GM18873 (cell line): ENCODE data around the gene NREP.
A peak's percentile ranks its signal among the peaks of the same experiment; 100 is the strongest.

Experiments used
- ATAC-seq: cut with Tn5 transposase; IDR thresholded peaks from one replicate; pipeline ENCODE4 v1.9.1; 2021; ENCODE audit warnings: mild to moderate bottlenecking, moderate library complexity, moderate number of reproducible peaks; ENCODE audit not compliant: unreplicated experiment, low FRiP score

Gene NREP

GRCh38 chr5:111765613-111766571 is 8.9 kb upstream of the NREP start:
- no peak for ATAC-seq

DNA sequence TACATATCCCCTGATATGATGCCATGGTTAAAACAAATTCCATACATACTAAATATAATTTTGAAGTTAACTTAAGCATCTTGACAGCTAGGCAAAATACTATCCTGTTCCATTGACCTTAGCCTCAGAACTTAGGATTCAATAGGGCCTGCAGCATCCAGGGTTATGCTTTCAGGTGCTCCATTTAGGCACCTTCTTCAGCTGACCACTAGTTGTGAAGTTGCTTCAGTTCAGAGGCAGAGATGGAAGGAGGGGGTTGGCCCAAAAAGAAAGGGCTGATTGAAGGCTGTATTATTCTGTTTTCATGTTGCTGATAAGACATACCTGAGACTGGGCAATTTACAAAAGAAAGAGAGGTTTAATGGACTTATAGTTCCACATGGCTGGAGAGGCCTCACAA is 7.0 kb upstream of the NREP start:
- no peak for ATAC-seq

DNA sequence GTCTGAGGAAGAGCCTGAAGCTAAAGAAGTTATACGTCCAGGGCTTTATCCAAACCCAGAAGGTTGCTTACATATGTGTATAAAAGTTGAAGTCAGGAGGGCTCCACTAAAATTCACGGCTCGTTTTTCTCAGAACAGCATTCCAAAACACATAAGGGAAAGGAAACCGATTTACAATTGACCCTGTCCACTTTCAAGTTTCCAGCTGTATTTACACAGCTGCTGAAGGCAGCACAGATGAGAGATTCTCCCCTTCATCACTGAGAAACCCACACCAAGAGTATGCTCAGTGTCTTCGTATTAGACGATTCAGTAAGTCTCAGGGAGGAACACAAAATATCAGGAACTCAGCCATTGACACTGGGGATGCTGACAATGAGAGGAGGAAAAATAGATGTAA is 5.9 kb upstream of the NREP start:
- no peak for ATAC-seq

GRCh38 chr5:111758284-111758628 is 1.3 kb upstream of the NREP start:
- ATAC-seq: no peak

GRCh38 chr5:111757355-111758283 is 625 bp upstream of the NREP start:
- ATAC-seq: peak; percentile 71

- ATAC-seq: no peak
Observed at GRCh38 chr5:111755942-111756381, 1.0 kb downstream of the NREP start.

- ATAC-seq: no peak
Observed at GRCh38 chr5:111755345-111755941, 1.6 kb downstream of the NREP start.

- ATAC-seq: no peak
Observed at GRCh38 chr5:111753884-111754589, 3.0 kb downstream of the NREP start.

DNA sequence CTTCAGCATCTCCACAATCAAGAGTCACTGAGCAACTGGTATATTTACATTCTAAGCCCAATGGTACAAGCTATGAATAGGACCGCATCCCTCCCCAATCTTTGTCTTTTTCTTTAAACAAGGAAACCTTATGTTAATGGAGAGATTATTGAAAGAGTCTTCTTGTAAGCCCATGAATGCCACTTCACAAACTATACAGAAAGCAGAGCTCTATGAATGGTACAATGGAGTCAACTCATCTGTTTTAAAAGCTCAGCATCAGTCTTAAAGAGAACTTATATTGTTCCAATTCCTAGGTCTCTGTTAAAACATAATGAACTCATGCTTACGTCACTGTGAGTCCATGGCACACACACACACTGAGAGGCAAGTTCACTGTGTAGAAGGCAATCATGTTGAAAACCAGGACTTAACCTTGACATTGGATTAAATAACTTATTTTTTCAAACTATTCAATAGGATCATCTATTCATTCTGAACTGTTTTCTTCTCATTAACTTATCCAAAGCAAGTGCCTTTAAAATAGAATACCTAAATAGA is 4.5 kb downstream of the NREP start:
- no peak for ATAC-seq

GRCh38 chr5:111749303-111750026 is 7.5 kb downstream of the NREP start:
- ATAC-seq: no peak

DNA sequence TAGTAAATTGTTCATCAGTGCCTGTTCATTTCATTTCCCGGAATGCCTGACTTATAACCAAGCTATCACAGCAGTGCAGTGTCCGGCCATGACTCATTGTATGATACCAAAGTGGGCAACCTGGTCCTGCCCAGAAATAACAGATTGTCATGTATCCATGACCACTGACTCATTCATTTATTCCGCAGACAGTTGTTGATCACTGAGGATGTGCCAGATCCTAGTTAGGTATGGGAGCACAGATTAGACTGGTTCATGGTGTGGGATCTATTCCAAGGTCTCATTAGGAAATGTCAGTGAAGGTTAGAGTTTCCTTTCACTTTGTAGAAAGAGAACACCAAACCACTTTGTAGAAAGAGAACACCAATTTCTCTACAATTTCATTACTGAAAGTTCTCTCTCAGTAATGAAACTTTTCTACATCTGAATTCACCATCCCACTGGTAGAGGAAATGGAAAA is 8.7 kb downstream of the NREP start:
- ATAC-seq: no peak

DNA sequence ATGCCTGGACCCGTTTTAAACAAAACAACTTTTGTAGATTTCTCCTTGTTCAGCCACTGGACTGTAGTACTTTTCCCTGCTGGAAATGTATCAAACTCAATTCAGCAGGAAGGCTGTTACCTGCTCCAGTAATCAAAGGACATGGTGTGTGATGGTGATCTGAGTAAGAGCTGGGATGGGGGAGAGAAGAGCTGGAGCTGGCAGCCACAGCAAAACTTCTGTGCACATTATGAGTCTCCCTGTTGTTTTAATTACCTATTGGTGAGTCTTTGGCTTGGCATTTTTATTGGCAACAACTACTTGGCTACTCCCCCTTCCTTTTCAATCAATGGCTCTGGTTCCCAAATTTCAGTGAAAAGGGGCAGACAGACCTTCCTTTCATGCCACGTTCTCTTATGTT is 9.7 kb downstream of the NREP start:
- no peak for ATAC-seq

DNA sequence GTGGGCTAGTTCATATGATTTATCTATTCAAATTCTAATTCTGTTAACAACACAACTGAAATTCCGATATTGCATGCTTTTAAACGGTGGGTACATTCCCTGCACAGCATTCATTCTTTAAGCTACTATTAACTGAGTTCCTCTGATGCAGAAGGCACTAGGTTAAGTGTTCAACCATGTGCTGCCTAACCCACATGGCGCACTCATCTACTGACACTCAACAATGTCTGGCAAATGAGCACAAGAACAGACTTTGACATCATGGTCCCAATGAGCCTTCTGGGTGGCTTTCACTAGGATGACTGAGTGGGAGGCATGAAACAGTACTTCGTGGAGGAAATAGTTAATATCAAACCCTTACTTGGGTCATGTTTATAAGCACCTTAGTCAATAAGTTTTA is 10.2 kb downstream of the NREP start:
- ATAC-seq: no peak

- no peak for ATAC-seq
Observed at GRCh38 chr5:111745075-111745739, 11.8 kb downstream of the NREP start.

DNA sequence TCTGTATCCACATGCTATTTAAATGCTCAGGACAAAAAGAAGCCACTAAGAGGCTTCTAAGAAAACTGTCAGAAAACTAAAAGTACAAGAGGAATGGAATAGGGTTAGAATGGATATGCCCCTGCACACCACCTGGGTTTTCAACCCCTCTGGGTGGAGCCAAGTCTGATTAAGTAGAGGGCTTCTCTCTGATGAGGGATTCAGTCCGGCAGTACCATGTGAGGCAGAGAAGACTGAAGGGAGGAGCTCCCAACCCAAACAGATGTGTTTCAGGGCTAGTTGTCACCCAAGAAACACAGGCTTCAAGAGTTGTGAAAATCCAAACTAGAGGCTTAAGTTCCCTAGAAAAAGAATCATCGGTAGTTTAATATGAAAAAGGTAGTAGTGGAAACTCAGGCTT is 12.5 kb downstream of the NREP start:
- no peak for ATAC-seq

DNA sequence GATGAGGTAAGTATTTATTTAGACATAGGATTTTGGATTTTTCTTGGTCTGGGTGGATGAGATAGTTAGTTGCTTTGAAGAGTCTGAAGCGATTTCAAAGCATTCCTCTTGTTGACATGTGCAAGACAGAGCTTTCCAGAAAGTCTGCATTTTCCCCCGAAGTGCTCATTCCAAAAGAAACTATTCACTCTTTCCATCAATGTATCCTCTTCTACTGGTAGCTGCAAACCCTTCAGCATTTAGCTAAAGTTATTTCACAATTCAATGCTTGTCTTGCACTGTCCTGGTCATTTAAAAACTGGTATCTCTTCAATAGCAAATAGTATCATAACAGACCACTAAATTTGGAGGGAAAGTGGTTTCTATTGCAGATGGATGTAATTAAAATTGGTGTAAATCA is 13.0 kb downstream of the NREP start:
- ATAC-seq: no peak

DNA sequence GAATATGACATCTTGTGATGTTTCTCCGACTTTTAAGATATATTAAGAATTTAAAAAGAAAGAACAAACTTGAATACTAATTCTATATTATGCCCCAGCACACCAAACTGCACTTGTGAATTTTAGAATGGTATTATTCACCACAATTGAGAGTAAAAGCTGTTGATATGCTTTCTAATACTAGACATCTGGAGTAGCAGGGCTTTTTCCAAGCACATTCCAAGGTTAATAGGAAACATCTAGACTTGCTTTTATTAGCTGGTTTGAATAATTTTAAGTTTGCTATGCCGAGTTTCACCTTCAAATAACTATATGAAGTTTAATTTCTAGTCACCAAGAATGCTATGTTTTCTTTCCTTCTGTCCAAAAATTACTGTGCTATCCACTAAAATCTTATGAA is 13.5 kb downstream of the NREP start:
- ATAC-seq: no peak

- ATAC-seq: no peak
Observed at GRCh38 chr5:111742177-111742994, 14.6 kb downstream of the NREP start.
